Skeletal muscle tissue (tissue), 4 donors: ENCODE data around the gene APBB1. TPM values are rescaled to one million over a fixed set of nuclear protein-coding genes. Genes with fewer than 3 reads are reported as not detected.

Experiments used
- H3K27ac ChIP-seq: one replicate; pipeline ENCODE4 v1.7.0; 2013; ENCODE audit warnings: mild to moderate bottlenecking, low read depth, low read length, inconsistent platforms
- H3K27me3 ChIP-seq, 3 donors: one replicate each; pipeline ENCODE4 v1.7.0; 2013; ENCODE audit warnings: low read length in 3 of 3; ENCODE audit not compliant: control insufficient read depth in 3 of 3, insufficient read depth in 3 of 3
- H3K36me3 ChIP-seq, 3 donors: one replicate each; pipeline ENCODE4 v1.7.0; 2013; ENCODE audit warnings: low read length in 3 of 3; ENCODE audit not compliant: control insufficient read depth in 3 of 3, insufficient read depth in 3 of 3
- H3K4me1 ChIP-seq, 3 donors: one replicate each; pipeline ENCODE4 v1.7.0; 2013; ENCODE audit warnings: low read length in 3 of 3, mild to moderate bottlenecking in 3 of 3; ENCODE audit not compliant: control insufficient read depth in 3 of 3, insufficient read depth in 3 of 3
- H3K4me3 ChIP-seq, 3 donors: one replicate each; pipeline ENCODE4 v1.7.0; 2013; ENCODE audit warnings: low read length in 3 of 3
- H3K9ac ChIP-seq, 3 donors: one replicate each; pipeline ENCODE4 v1.7.0; 2013; ENCODE audit warnings: low read length in 3 of 3, mild to moderate bottlenecking in 3 of 3, moderate library complexity in 2 of 3, low read depth in 1 of 3
- H3K9me3 ChIP-seq, 3 donors: one replicate each; pipeline ENCODE4 v1.7.0; 2013; ENCODE audit warnings: low read length in 3 of 3; ENCODE audit not compliant: control insufficient read depth in 3 of 3
- total RNA-seq: library from RNA; depleted of rRNA; stranded (reverse); fragments of >200 nt; gene quantifications from one replicate; pipeline ENCODE4 v1.2.3, GENCODE V29; 2014
- donor health status: Osteomylitis.

Gene APBB1
- total RNA-seq, 1 donor from 2014 or later = 28.7 TPM

GRCh38 chr11:6443269-6444003 is 24.5 kb upstream of the APBB1 start:
- no peak overlapping the region for H3K9ac ChIP-seq
- H3K36me3 ChIP-seq = peaks cover 0 to 6% (median 3%) of the 10 kb centered on the region in 3 donors
- no peaks in the 10 kb centered on the region for H3K27me3 ChIP-seq
- no peak overlapping the region for H3K4me3 ChIP-seq
- no peaks in the 10 kb centered on the region for H3K4me1 ChIP-seq
- no peaks in the 10 kb centered on the region for H3K9me3 ChIP-seq
- no peak overlapping the region for H3K27ac ChIP-seq

- Histone ChIP-seq H3K27me3 (no peaks in the 10 kb centered on the region), H3K9me3 (no peaks in the 10 kb centered on the region), H3K4me3 (no peak overlapping the region), H3K4me1 (no peaks in the 10 kb centered on the region), H3K9ac (no peak overlapping the region), H3K27ac (no peak overlapping the region), H3K36me3 (peaks cover 0 to under 1% (median 0%) of the 10 kb centered on the region in 3 donors)
These were observed 23.5 kb upstream of the APBB1 start for GRCh38 chr11:6442441-6442840.

GRCh38 chr11:6440906-6441358 is 22.0 kb upstream of the APBB1 start, which contains the start of gene HPX:
HPX (minus strand) TSS chr11:6440987; CDS start chr11:6440963, 24 bp downstream.
- H3K27me3 ChIP-seq = no peaks in the 10 kb centered on the region
- H3K9me3 ChIP-seq = no peaks in the 10 kb centered on the region
- peak within 1 kb of the TSS in 1 of 3 donors; percentile 45 for H3K9ac ChIP-seq
- no peaks in the 10 kb centered on the region for H3K4me1 ChIP-seq
- no peak within 1 kb of the TSS for H3K27ac ChIP-seq
- no peak within 1 kb of the TSS for H3K4me3 ChIP-seq
- H3K36me3 ChIP-seq = no peaks in the 10 kb centered on the region

GRCh38 chr11:6438979-6439571 is 20.2 kb upstream of the APBB1 start:
- Histone ChIP-seq H3K9me3 (no peaks in the 10 kb centered on the region), H3K27ac (no peak overlapping the region)

GRCh38 chr11:6437993-6438392 is 19.1 kb upstream of the APBB1 start:
- Histone ChIP-seq H3K9me3 (no peaks in the 10 kb centered on the region), H3K27me3 (no peaks in the 10 kb centered on the region), H3K36me3 (no peaks in the 10 kb centered on the region), H3K4me3 (no peak overlapping the region), H3K9ac (no peak overlapping the region), H3K27ac (no peak overlapping the region), H3K4me1 (no peaks in the 10 kb centered on the region)

More at GRCh38 chr11:6438979-6439571, 20.2 kb upstream of the APBB1 start:
- Histone ChIP-seq H3K9ac (no peak overlapping the region), H3K36me3 (no peaks in the 10 kb centered on the region), H3K4me1 (no peaks in the 10 kb centered on the region), H3K4me3 (no peak overlapping the region), H3K27me3 (no peaks in the 10 kb centered on the region)

- Histone ChIP-seq H3K9me3 (no peaks in the 10 kb centered on the region), H3K27me3 (no peaks in the 10 kb centered on the region), H3K9ac (no peak overlapping the region), H3K36me3 (no peaks in the 10 kb centered on the region), H3K4me3 (no peak overlapping the region), H3K4me1 (no peaks in the 10 kb centered on the region), H3K27ac (no peak overlapping the region)
These were observed 18.5 kb upstream of the APBB1 start for GRCh38 chr11:6437423-6437822.

GRCh38 chr11:6433998-6434660 is 15.2 kb upstream of the APBB1 start:
- Histone ChIP-seq H3K9ac (no peak overlapping the region), H3K36me3 (no peaks in the 10 kb centered on the region), H3K9me3 (no peaks in the 10 kb centered on the region), H3K4me3 (no peak overlapping the region), H3K27me3 (no peaks in the 10 kb centered on the region), H3K27ac (no peak overlapping the region), H3K4me1 (no peaks in the 10 kb centered on the region)

GRCh38 chr11:6431861-6432260 is 13.0 kb upstream of the APBB1 start:
- Histone ChIP-seq H3K36me3 (no peaks in the 10 kb centered on the region), H3K27me3 (no peaks in the 10 kb centered on the region), H3K9ac (no peak overlapping the region), H3K9me3 (no peaks in the 10 kb centered on the region), H3K4me1 (no peaks in the 10 kb centered on the region), H3K4me3 (no peak overlapping the region), H3K27ac (no peak overlapping the region)

GRCh38 chr11:6427516-6427915 is 8.6 kb upstream of the APBB1 start:
- Histone ChIP-seq H3K4me1 (no peaks in the 10 kb centered on the region), H3K27me3 (no peaks in the 10 kb centered on the region), H3K9ac (no peak overlapping the region), H3K27ac (no peak overlapping the region), H3K9me3 (no peaks in the 10 kb centered on the region), H3K4me3 (no peak overlapping the region), H3K36me3 (no peaks in the 10 kb centered on the region)

GRCh38 chr11:6420677-6421076 is 1.8 kb upstream of the APBB1 start:
- peaks cover 9 to 13% (median 12%) of the 10 kb centered on the region in 3 donors for H3K4me1 ChIP-seq
- no peaks in the 10 kb centered on the region for H3K9me3 ChIP-seq
- H3K9ac ChIP-seq = no peak overlapping the region
- H3K4me3 ChIP-seq = no peak overlapping the region
- peaks cover 0 to 3% (median 0%) of the 10 kb centered on the region in 3 donors for H3K36me3 ChIP-seq
- H3K27ac ChIP-seq = no peak overlapping the region
- no peaks in the 10 kb centered on the region for H3K27me3 ChIP-seq
